ENCODE measurements around the gene APOL4.

DNA sequence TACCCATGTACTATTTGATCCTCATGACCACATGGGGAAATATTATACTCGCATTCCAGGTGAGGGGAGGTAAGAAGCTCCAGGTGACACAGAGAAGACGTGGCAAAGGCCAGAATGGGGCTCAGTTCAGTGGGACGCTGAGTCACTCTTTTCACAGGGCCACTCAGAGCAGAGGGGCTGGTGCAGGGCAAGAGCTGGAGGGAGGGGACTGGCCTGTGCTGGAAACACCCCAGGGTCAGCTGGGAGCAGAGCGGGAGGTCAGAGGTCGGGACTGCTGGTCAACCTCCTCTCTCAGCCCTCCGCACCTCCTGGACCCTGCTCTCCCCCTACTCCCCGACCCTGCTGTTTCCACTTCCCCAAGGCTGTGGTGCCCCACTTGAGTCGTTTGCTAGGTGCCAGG is 53.2 kb downstream of the APOL4 start:
- TF ChIP-seq, protein P1, sequence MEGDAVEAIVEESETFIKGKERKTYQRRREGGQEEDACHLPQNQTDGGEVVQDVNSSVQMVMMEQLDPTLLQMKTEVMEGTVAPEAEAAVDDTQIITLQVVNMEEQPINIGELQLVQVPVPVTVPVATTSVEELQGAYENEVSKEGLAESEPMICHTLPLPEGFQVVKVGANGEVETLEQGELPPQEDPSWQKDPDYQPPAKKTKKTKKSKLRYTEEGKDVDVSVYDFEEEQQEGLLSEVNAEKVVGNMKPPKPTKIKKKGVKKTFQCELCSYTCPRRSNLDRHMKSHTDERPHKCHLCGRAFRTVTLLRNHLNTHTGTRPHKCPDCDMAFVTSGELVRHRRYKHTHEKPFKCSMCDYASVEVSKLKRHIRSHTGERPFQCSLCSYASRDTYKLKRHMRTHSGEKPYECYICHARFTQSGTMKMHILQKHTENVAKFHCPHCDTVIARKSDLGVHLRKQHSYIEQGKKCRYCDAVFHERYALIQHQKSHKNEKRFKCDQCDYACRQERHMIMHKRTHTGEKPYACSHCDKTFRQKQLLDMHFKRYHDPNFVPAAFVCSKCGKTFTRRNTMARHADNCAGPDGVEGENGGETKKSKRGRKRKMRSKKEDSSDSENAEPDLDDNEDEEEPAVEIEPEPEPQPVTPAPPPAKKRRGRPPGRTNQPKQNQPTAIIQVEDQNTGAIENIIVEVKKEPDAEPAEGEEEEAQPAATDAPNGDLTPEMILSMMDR (conservative IDR thresholded peaks at IDR 0.05; ENCODE audit: low read depth, low read length), result no peak
- no peak for TF ChIP-seq EZH2 (IDR thresholded peaks at IDR 0.05; ENCODE audit: borderline replicate concordance, low read depth, low read length, poor library complexity, severe bottlenecking)
